Kidney (tissue), 14 donors: ENCODE results near the gene IL13RA1. TPM values are rescaled to one million over a fixed set of nuclear protein-coding genes. Genes with fewer than 3 reads are reported as not detected.

Source experiments
- DNase-seq, 5 donors: peaks; one replicate each; pipeline ENCODE4 v3.0.0-alpha.2; 2013 to 2020
- FAIRE-seq: peaks from 2 replicates; lab custom pipeline; 2012; peaks lifted over from hg19 to GRCh38; lab: Jason Lieb, UNC
- H3K27ac ChIP-seq, 2 donors: one replicate each; pipeline ENCODE4 v1.7.0; 2013; ENCODE audit warnings: low read depth in 2 of 2, low read length in 2 of 2, inconsistent platforms in 1 of 2
- H3K27me3 ChIP-seq: one replicate; pipeline ENCODE4 v1.7.1; 2013; ENCODE audit warnings: low read length, inconsistent platforms; ENCODE audit not compliant: control insufficient read depth, insufficient read depth
- H3K36me3 ChIP-seq, 3 donors: one replicate each; pipeline versions ENCODE4 v1.7.0 to v1.7.1; 2013; ENCODE audit warnings: low read length in 3 of 3, control low read depth in 1 of 3, inconsistent platforms in 1 of 3; ENCODE audit not compliant: insufficient read depth in 3 of 3, control insufficient read depth in 2 of 3
- H3K4me1 ChIP-seq, 3 donors: one replicate each; pipeline versions ENCODE4 v1.7.0 to v1.7.1; 2013; ENCODE audit warnings: low read length in 3 of 3, inconsistent platforms in 1 of 3, low read depth in 1 of 3; ENCODE audit not compliant: control insufficient read depth in 2 of 3, insufficient read depth in 2 of 3
- H3K4me3 ChIP-seq, 3 donors: one replicate each; pipeline versions ENCODE4 v1.7.0 to v1.8.1; 2013; ENCODE audit warnings: low read length in 3 of 3, control low read depth in 1 of 3, inconsistent platforms in 1 of 3
- H3K9ac ChIP-seq, 3 donors: one replicate each; pipeline versions ENCODE4 v1.7.0 to v1.7.1; 2013; ENCODE audit warnings: low read length in 3 of 3, control low read depth in 1 of 3, inconsistent platforms in 1 of 3
- H3K9me3 ChIP-seq, 3 donors: one replicate each; pipeline versions ENCODE4 v1.7.0 to v1.7.1; 2013; ENCODE audit warnings: low read length in 3 of 3, control low read depth in 1 of 3, inconsistent platforms in 1 of 3; ENCODE audit not compliant: control insufficient read depth in 2 of 3, insufficient read depth in 1 of 3
- CTCF ChIP-seq: IDR thresholded peaks from 3 replicates; pipeline ENCODE4 v1.5.1; 2012; ENCODE audit warnings: mild to moderate bottlenecking, moderate library complexity, borderline replicate concordance; ENCODE audit not compliant: insufficient read depth; ENCODE audit errors: extremely low read depth
- intact Hi-C: fragments of 100-400 bp; cut with DNase I; formaldehyde crosslinking; loops from one replicate; pipeline ENCODE4 v1.11.1; 2022
- polyA plus RNA-seq: library from polyadenylated mRNA; stranded (reverse); fragments of 350-450 nt; fragmentation: Illumina TruSeq; extraction: RNeasy Lipid Tissue Mini Kit (QIAGEN cat#74804); gene quantifications from one replicate; pipeline ENCODE4 v1.2.3, GENCODE V29; 2014; ENCODE audit warnings: low read depth, low replicate concordance; ENCODE audit not compliant: insufficient read depth
- total RNA-seq: library from RNA; stranded (reverse); fragmentation: NEBNext Ultra II Directional; extraction: Animal tissue kit (Norgen Biotek cat#: 25700); gene quantifications from one replicate; pipeline ENCODE4 v1.2.1, GENCODE V29; 2021
- donor health status: control.
- donor health status: control.
- donor health status: control.
- donor health status: control.
- donor health status: control.
- donor health status: DM: yes; HTN: yes; CAD: no.
- donor health status: Normal renal cell carcinoma (clear cell type).

IL13RA1 gene
- total and polyA plus RNA-seq, 2 donors from 2014 or later: 26.5 to 79.8 TPM

GRCh38 chrX:118758511-118758910 lies 31.1 kb downstream of the IL13RA1 start:
- Histone ChIP-seq H3K27me3 (no peaks in the 10 kb centered on the region), H3K36me3 (no peaks in the 10 kb centered on the region), H3K9ac (no peak overlapping the region), H3K9me3 (no peaks in the 10 kb centered on the region), H3K4me3 (no peak overlapping the region), H3K4me1 (no peaks in the 10 kb centered on the region), H3K27ac (no peak overlapping the region)
- intact Hi-C loops: no loop called here
- DNase-seq (no peak), FAIRE-seq (no peak)
- no peak for TF ChIP-seq CTCF

- TF ChIP-seq CTCF: no peak
- Histone ChIP-seq H3K36me3 (no peaks in the 10 kb centered on the region), H3K9me3 (no peaks in the 10 kb centered on the region), H3K4me3 (no peak overlapping the region), H3K27ac (no peak overlapping the region), H3K27me3 (no peaks in the 10 kb centered on the region), H3K9ac (no peak overlapping the region), H3K4me1 (no peaks in the 10 kb centered on the region)
- FAIRE-seq: no peak
- intact Hi-C loops: no loop called here
- no peak for DNase-seq
Observed at GRCh38 chrX:118760025-118760424, 32.6 kb downstream of the IL13RA1 start.

GRCh38 chrX:118761939-118762707 lies 34.7 kb downstream of the IL13RA1 start:
- DNase-seq: peak in 1 of 5 donors; percentile 48

More at GRCh38 chrX:118761939-118762707, 34.7 kb downstream of the IL13RA1 start:
- intact Hi-C loops: no loop called here
- TF ChIP-seq CTCF: no peak
- Histone ChIP-seq H3K36me3 (no peaks in the 10 kb centered on the region), H3K9me3 (no peaks in the 10 kb centered on the region), H3K4me1 (no peaks in the 10 kb centered on the region), H3K27ac (no peak overlapping the region), H3K27me3 (no peaks in the 10 kb centered on the region), H3K4me3 (no peak overlapping the region), H3K9ac (no peak overlapping the region)
- FAIRE-seq: no peak
